Lower leg skin (tissue), 4 donors: ENCODE measurements around the gene HK1. TPM values are rescaled to one million over a fixed set of nuclear protein-coding genes. Genes with fewer than 3 reads are reported as not detected.
A peak's percentile ranks its signal among the peaks of the same experiment; 100 is the strongest.

Experiments used
- DNase-seq, 2 donors: peaks; one replicate each; pipeline ENCODE4 v3.0.0-alpha.2; 2019; ENCODE audit warnings: low spot score in 2 of 2
- H3K4me3 ChIP-seq: fragments of 200-600 bp; sonication (generic); 2 replicates; pipeline ENCODE4 v1.5.1; 2017; ENCODE audit warnings: mild to moderate bottlenecking, low read depth; ENCODE audit not compliant: poor library complexity, severe bottlenecking
- POLR2A ChIP-seq, 2 donors: fragments of 450-650 bp; IDR thresholded peaks; one replicate each; pipeline ENCODE4 v1.6.1; 2016 to 2017; ENCODE audit warnings: antibody characterized with exemption in 2 of 2, mild to moderate bottlenecking in 1 of 2, moderate library complexity in 1 of 2
- WGBS, 2 donors: methylation state at CpG; one replicate each; pipeline ENCODE4 v1.1.5; 2018; 5-methylcytosine and 5-hydroxymethylcytosine counted together
- intact Hi-C: fragments of 100-400 bp; cut with DNase I; formaldehyde crosslinking; loops from one replicate; pipeline ENCODE4 v1.15.0; 2023; ENCODE audit warnings: low total_unique reads
- total RNA-seq, 4 donors: library from RNA; depleted of rRNA; stranded (reverse); fragments of >200 nt; gene quantifications; one replicate each; pipeline ENCODE4 v1.1.0, GENCODE V29; 2016
- TF ChIP-seq, protein P1 (sequence below), 3 donors: fragments of 450-650 bp; IDR thresholded peaks; one replicate each; pipeline ENCODE4 v1.5.1; 2016; ENCODE audit warnings: antibody characterized with exemption in 3 of 3, mild to moderate bottlenecking in 3 of 3, moderate library complexity in 2 of 3

The HK1 gene
- total RNA-seq, 4 donors from 2014 or later, result 117 to 162 (median 158) TPM

DNA sequence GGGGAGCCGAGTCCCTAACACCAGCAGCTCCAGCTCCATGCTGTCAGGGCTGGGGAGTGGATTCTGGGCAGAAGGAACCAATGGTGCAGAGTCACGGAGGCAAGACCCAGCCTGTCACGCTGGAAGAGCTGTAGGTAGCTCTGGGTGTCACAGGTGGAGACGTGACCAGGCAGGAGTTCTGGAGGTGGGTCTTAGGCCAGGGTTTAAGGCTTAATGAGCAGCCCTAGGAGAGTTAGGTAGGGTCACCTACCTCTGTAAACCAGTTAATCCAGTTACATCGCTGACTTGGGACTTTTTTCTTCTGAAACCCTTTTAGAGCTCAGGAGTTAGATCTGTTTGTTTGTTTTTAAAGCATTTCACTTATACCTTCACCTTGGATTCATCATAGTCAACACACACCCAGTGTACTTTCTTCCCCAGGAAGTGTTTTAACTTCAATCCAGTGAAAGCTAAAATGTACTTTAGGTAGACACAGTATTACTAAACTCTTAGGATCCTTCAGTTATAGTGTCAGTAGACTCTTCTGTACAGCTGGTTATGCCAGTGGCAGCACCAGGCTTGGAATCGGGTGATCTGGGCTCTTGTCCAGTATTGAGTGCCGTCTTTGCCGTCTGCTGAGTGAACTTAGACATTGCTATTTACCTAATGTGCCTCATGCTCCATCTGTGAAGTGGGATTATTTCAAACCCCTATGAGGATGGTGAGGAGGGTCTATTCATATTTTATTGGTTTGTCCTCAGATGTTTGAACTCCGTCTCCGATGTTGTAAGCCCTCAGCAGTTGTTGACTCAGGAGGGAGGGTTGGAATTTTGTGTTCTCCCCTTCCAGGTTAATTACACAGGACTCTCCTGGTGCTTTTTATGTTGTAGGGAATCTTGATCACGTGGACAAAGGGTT, 107.4 kb downstream of the HK1 start:
- H3K4me3 ChIP-seq, result no peak overlapping the region
- DNase-seq, result peak in 1 of 2 donors; percentile 69
- WGBS, 2 donors, result 58 to 69% methylated on average over 11 of the region's 11 CpGs
- TF ChIP-seq, protein P1, sequence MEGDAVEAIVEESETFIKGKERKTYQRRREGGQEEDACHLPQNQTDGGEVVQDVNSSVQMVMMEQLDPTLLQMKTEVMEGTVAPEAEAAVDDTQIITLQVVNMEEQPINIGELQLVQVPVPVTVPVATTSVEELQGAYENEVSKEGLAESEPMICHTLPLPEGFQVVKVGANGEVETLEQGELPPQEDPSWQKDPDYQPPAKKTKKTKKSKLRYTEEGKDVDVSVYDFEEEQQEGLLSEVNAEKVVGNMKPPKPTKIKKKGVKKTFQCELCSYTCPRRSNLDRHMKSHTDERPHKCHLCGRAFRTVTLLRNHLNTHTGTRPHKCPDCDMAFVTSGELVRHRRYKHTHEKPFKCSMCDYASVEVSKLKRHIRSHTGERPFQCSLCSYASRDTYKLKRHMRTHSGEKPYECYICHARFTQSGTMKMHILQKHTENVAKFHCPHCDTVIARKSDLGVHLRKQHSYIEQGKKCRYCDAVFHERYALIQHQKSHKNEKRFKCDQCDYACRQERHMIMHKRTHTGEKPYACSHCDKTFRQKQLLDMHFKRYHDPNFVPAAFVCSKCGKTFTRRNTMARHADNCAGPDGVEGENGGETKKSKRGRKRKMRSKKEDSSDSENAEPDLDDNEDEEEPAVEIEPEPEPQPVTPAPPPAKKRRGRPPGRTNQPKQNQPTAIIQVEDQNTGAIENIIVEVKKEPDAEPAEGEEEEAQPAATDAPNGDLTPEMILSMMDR (IDR thresholded peaks at IDR 0.05), result no peak
- TF ChIP-seq POLR2A (IDR thresholded peaks at IDR 0.05), result no peak
- intact Hi-C loops, result no loop called here

DNA sequence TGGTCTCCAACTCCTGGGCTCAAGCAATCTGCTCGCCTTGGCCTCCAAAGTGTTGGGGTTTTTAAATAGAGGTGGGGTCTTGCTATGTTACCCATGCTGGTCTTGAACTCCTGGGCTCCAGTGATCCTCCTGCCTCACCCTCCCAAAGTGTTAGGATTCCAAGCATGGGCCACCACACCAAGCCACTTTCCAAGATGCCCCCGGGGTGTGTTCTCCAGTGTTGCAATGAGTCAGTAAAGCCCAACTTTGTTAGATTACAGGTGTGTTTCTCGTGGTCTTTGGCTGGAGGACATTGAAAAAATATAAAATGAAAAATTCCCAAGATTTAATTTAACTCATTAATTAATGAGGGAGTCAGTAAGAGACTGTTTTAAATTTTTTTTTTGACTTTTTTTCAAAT, 109.2 kb downstream of the HK1 start:
- H3K4me3 ChIP-seq, result no peak overlapping the region
- no peak for DNase-seq
- WGBS, 2 donors, result 68 to 70% methylated on average over 3 of the region's 3 CpGs
- TF ChIP-seq POLR2A (IDR thresholded peaks at IDR 0.05), result no peak
- TF ChIP-seq, protein P1 (IDR thresholded peaks at IDR 0.05), result no peak
- intact Hi-C loops, result no loop called here

DNA sequence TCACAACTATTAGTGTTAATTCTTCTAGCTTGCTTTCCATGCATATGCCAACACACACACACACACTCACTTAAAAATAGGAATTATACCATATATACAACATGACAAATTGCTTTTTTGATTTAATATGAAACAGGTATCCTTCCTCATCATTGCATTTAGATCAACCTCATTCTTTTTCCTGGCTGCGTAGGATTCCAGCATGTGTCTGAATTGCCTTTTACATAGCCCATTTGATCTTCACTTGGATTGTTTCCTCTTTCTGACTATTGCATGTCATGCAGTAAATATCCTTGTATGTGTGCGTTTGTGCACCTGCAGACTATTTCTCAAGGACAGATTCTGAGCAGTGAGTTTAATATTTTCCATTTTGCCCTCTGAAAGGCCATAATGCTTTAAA, 110.2 kb downstream of the HK1 start:
- H3K4me3 ChIP-seq, result no peak overlapping the region
- intact Hi-C loops, result loop anchor here (2.0 kb wide), 1 partner anchor 70 kb away; no protein-coding TSS in a partner anchor
- TF ChIP-seq, protein P1 (IDR thresholded peaks at IDR 0.05), result no peak
- no peak for TF ChIP-seq POLR2A (IDR thresholded peaks at IDR 0.05)
- DNase-seq, result no peak
- 89 to 96% methylated on average over 2 of the region's 2 CpGs for WGBS, 2 donors

DNA sequence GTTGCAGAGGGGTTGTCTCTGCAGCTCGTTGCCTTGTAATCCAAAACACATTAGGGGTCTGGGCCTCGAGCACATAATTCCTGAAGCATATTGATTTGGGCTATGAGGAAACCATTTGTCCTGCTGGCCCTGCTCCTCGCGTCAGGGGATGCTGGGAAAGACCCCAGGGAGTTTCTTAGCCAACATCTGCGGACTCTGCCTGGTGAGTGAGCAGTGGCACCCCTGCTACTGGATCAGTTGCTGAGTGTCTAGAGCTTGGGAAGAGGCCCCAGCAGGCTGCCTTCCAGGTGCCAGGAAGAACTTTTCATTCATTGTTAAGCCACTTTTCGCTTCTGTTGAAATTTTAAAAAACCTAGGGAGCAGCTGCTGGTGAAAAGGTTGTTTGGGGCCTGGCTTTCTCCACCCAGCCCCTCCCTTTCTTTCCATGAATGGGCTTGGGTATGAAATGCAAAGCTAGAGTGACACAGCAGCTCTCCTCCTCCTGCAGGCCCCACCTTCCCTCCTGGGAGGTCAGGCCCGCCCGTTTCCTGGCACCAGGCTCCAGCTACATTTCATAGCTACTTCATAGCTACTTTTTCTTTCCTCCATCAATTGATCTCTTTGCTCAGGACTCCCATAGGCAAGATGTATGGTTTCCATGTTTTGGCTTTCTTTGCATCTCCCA, 111.7 kb downstream of the HK1 start:
- 38 to 55% methylated on average over 7 to 8 of the region's 8 CpGs for WGBS, 2 donors
- no peak for DNase-seq
- H3K4me3 ChIP-seq, result no peak overlapping the region
- intact Hi-C loops, result loop anchor here (2.0 to 5.0 kb wide), 2 partner anchors 71 to 153 kb away; no protein-coding TSS in a partner anchor
- TF ChIP-seq POLR2A (IDR thresholded peaks at IDR 0.05), result no peak
- TF ChIP-seq, protein P1 (IDR thresholded peaks at IDR 0.05), result no peak

DNA sequence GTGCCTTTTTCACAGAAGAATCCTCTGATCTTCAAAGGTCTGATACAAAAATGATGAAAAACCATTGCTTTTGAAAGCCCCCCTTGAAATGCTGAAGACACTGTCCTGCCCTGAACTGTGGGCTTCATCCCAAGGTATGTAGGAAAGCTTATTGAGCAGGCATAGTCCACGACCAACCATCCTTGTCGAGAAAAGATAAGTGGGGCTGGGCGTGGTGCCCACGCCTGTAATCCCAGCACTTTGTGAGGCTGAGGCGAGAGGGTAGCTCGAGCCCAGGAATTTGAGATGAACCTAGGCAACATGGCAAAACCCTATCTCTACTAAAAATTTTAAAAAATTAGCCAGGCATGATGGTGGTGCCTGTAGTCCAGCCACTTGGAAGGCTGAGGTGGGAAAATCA, 112.9 kb downstream of the HK1 start:
- intact Hi-C loops, result loop anchor here (5.0 kb wide), 1 partner anchor 154 kb away; no protein-coding TSS in a partner anchor

More for the DNA sequence above, 112.9 kb downstream of the HK1 start:
- no peak for TF ChIP-seq POLR2A (IDR thresholded peaks at IDR 0.05)
- TF ChIP-seq, protein P1 (IDR thresholded peaks at IDR 0.05), result no peak
- DNase-seq, result no peak
- WGBS, 2 donors, result 77 to 85% methylated on average over 6 of the region's 6 CpGs
- H3K4me3 ChIP-seq, result no peak overlapping the region
